Lower leg skin (tissue), 4 donors: ENCODE data around the gene SUN5. TPM values are rescaled to one million over a fixed set of nuclear protein-coding genes. Genes with fewer than 3 reads are reported as not detected.

Source experiments
- DNase-seq, 2 donors: peaks; one replicate each; pipeline ENCODE4 v3.0.0-alpha.2; 2019; ENCODE audit warnings: low spot score in 2 of 2
- H3K4me3 ChIP-seq: fragments of 200-600 bp; sonication (generic); 2 replicates; pipeline ENCODE4 v1.5.1; 2017; ENCODE audit warnings: mild to moderate bottlenecking, low read depth; ENCODE audit not compliant: poor library complexity, severe bottlenecking
- CTCF ChIP-seq, 3 donors: fragments of 450-650 bp; IDR thresholded peaks; one replicate each; pipeline ENCODE4 v1.5.1; 2016; ENCODE audit warnings: antibody characterized with exemption in 3 of 3, mild to moderate bottlenecking in 3 of 3, moderate library complexity in 2 of 3
- POLR2A ChIP-seq, 2 donors: fragments of 450-650 bp; IDR thresholded peaks; one replicate each; pipeline ENCODE4 v1.6.1; 2016 to 2017; ENCODE audit warnings: antibody characterized with exemption in 2 of 2, mild to moderate bottlenecking in 1 of 2, moderate library complexity in 1 of 2
- WGBS, 2 donors: methylation state at CpG; one replicate each; pipeline ENCODE4 v1.1.5; 2018; 5-methylcytosine and 5-hydroxymethylcytosine counted together
- intact Hi-C: fragments of 100-400 bp; cut with DNase I; formaldehyde crosslinking; loops from one replicate; pipeline ENCODE4 v1.15.0; 2023; ENCODE audit warnings: low total_unique reads
- total RNA-seq, 4 donors: library from RNA; depleted of rRNA; stranded (reverse); fragments of >200 nt; gene quantifications; one replicate each; pipeline ENCODE4 v1.1.0, GENCODE V29; 2016

SUN5 gene
- total RNA-seq, 4 donors from 2014 or later = not detected

- H3K4me3 ChIP-seq = no peak overlapping the region
- WGBS, 2 donors = 75 to 93% methylated on average over 5 of the region's 5 CpGs
- no peak for DNase-seq
- intact Hi-C loops = no loop called here
- TF ChIP-seq CTCF (IDR thresholded peaks at IDR 0.05) (no peak), POLR2A (IDR thresholded peaks at IDR 0.05) (no peak)
These were observed 29.9 kb upstream of the SUN5 start for GRCh38 chr20:33034115-33034514.

DNA sequence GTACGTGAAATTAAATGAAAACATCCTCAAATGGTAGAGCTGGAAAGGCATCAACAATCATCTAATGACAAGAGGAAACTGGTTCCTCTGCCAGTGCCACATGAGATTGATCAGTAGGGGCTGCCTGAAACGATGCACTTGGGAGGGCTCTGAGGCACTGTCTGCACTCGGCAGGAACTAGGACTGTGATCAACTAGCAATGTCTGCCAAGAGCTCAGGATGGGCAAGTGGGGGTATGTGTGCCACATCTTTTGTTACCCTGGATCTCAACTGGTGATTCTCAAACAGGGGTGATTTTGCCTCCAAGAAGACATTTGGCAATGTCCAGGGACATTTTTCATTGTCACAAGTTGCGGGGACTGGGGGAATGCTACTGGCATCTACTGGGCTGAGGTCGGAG, 29.1 kb upstream of the SUN5 start:
- intact Hi-C loops = no loop called here
- no peak overlapping the region for H3K4me3 ChIP-seq
- TF ChIP-seq CTCF (IDR thresholded peaks at IDR 0.05) (no peak), POLR2A (IDR thresholded peaks at IDR 0.05) (no peak)
- DNase-seq = no peak
- 51 to 74% methylated on average over 5 of the region's 5 CpGs for WGBS, 2 donors

GRCh38 chr20:33032555-33032954, 28.3 kb upstream of the SUN5 start:
- intact Hi-C loops = no loop called here
- 77 to 79% methylated on average over 6 of the region's 6 CpGs for WGBS, 2 donors
- H3K4me3 ChIP-seq = no peak overlapping the region
- DNase-seq = no peak
- no peak for TF ChIP-seq POLR2A (IDR thresholded peaks at IDR 0.05)
- no peak for TF ChIP-seq CTCF (IDR thresholded peaks at IDR 0.05)

- intact Hi-C loops = no loop called here
- no peak for TF ChIP-seq POLR2A (IDR thresholded peaks at IDR 0.05)
- TF ChIP-seq CTCF (IDR thresholded peaks at IDR 0.05) = no peak
- H3K4me3 ChIP-seq = no peak within 1 kb of the TSS
- no peak for DNase-seq
- WGBS, 2 donors = 85 to 86% methylated on average over 10 of the region's 10 CpGs
These were observed 27.3 kb upstream of the SUN5 start, which contains the start of gene BPIFB6 for GRCh38 chr20:33031531-33031930. TSS of gene BPIFB6 (plus strand) at chr20:33031648. CDS start at chr20:33031648, 0 bp downstream.

GRCh38 chr20:33030569-33030968, 26.3 kb upstream of the SUN5 start:
- DNase-seq = no peak
- no peak overlapping the region for H3K4me3 ChIP-seq
- 81 to 83% methylated on average over 6 of the region's 6 CpGs for WGBS, 2 donors
- no peak for TF ChIP-seq POLR2A (IDR thresholded peaks at IDR 0.05)
- no peak for TF ChIP-seq CTCF (IDR thresholded peaks at IDR 0.05)
- intact Hi-C loops = no loop called here

DNA sequence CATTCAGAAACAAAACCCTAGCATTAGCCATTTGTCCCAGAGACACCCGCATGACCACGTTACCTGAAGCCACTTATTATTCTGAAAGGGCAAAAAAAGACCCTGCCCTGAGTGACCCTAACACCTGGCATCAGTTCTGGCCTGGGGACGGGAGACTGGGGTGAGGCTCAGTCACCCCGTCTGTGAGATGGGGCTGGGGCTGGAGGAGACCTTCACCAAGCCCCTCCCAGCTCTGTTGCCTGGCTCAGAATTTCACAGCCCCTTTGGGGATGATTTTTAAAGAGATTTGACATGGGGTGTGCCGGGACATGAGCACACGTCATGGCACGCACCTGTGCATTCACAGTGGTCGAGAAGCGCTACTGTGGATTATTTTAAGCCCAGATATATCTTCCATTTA, 25.8 kb upstream of the SUN5 start:
- no peak for DNase-seq
- no peak for TF ChIP-seq POLR2A (IDR thresholded peaks at IDR 0.05)
- no peak for TF ChIP-seq CTCF (IDR thresholded peaks at IDR 0.05)
- no peak overlapping the region for H3K4me3 ChIP-seq
- WGBS, 2 donors = 56 to 62% methylated on average over 9 of the region's 9 CpGs
- intact Hi-C loops = no loop called here
